ENCODE measurements around the gene USP36.
A peak's percentile ranks its signal among the peaks of the same experiment; 100 is the strongest.
"Not testable (repeated sequence)": the region's sequence is repeated elsewhere in the genome, so short reads cannot be mapped to it uniquely, and the experiment has no call there.

USP36 gene

DNA sequence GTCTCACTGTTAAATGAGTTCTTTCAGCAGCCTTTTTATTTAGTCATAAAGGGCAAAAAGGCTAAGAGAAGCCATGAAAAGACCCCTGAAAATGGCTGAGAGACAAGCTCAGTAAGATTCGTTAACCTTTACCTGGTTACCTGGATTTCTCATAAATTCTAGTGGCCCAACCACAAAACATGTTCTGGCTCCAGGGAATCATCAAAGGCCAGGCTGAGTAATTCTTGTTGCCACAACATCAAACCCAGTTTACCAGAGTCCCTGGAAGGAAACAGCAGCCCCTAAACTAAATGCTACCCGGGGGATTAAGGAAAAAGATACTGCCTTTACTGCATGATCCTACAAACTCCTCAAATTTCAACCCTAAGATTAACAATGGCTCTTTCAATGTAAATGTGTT is 74.4 kb downstream of the USP36 start:
- DNase-seq (ENCODE audit: low read depth): no peak

DNA sequence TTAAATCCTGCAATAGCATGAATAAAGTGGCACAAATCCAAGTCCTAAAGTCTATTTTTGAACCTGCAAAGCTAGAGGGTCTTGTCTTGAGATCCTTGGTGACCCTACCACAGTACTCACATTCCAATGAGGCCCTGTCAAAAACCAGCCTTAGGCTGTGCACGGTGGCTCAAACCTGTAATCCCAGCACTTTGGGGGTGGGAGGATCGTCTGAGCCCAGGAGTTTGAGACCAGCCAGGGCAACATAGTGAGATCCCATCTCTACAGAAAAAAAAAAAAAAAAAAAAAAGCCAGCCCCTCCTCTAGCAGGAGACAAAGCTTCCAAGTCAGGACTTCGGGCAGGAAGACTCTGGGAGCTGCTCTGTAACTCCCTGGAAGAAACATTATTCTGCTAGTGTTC is 74.8 kb downstream of the USP36 start:
- DNase-seq (ENCODE audit: low read depth): no peak

DNA sequence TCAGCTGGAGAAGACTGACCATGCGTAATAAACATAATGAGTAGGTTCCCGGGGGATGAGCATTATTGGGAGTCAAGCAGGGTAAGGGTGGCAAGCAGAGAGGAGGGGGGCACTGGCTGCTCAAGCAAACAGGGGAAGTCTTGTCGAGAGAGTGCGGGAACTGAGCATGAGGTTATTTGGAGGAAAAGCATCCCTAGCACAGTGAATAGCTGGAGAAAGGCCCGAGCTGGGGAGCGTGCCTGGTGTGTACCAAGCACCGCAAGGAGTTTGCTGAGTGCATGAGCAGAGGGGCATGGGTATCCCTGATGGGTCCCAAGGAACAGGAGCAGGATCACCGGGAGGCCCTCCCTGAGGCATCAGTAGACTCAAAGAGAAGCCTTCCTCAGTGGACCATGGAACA is 75.7 kb downstream of the USP36 start:
- no peak for DNase-seq (ENCODE audit: low read depth)

DNA sequence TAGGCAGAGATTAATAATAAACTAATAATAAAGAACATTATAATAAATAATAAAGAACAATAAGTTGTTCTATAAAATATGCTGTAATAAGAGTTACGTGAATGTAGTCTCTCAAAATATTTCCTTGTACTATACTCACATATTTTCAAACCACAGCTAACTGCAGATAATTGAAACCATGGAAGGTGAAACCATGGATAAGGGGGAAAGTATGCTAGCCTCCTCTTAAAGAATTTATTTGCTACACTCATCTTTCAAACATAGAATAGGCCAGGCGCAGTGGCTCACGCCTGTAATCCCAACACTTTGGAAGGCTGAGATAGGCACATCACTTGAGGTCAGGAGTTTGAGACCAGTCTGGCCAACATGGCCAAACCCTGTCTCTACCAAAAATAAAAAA is 77.1 kb downstream of the USP36 start:
- DNase-seq (ENCODE audit: low read depth): no peak

DNA sequence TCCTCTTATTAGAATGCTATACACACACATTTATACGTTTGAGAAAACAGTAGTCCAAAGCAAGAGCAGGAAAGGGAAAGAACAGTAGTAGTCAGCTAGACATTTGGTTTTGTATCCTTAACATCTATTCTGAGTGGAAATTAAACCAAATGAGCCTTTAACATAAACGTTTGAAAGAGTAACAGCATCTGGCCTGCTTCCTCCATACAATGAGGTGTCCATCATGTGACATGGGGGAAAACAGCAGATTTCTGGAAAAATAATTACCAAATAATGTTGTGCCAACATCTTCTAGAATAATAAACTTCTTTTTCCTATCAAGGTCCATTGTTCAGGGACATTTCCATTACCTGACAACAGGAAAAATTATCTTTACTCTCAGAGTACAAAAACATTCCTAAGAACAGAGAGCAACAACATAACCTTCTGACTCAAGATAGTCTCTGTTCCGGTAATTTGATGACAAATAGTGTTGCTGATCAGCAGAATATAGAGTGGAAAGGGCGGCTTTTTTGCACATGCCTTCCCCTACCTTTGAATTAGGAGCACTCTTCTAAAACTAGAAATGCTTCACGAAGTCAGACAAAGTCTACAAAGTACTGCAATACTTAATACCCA is 78.7 kb downstream of the USP36 start:
- DNase-seq (ENCODE audit: low read depth): no peak

DNA sequence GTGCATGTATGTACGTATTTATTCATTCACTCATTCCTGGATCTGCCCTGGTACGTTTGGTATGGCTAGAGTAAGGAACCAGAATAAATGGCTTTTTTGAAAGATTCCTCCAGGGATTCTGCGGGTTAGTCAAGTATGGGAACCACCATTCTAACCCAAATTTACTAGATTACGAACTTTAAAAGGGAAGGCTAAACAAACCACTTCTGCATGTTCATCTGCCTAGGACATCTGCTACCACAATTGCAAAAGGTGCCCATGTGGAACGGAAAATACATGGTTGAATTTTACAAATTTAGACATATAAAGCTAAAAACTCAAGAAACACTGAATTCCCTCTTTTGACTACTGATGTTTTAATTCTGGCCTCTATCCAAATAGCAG is 80.7 kb downstream of the USP36 start:
- DNase-seq (ENCODE audit: low read depth): no peak

DNA sequence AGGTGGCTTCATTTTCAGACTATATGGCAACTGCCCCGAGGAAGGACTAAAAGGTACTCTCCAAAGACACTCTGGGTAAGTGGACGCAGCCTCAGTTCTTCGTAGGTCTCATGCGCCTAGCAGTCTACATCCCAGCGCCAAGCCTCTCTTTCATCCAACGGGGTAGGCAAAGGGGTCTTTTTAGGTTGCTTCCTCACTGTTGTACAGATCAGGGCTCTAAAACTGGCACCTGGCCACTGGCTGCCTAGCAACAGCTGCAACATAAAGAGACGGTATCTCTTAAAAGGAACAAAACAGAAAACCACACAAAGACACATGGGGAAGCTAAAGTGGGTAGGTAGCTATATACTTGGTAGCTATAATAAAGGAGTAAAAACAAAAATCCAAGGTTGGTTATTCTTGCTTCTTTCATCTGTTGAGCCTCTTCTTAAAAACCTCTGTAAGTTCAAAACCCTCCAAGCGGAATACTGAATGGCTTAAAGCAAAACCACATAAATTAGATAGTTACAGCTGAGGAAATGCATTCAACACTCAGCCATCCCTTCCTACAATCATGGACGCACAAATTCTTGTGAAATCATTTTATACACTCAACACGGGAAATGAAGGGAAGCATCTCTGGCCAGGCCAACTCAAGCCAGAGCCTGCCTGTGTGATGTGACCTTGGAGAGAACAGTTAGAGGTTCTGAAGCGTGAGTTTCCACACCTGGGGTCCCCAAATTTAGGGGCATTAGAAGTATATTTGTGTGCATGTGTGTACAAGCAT is 81.2 kb downstream of the USP36 start:
- DNase-seq (ENCODE audit: low read depth): no peak

DNA sequence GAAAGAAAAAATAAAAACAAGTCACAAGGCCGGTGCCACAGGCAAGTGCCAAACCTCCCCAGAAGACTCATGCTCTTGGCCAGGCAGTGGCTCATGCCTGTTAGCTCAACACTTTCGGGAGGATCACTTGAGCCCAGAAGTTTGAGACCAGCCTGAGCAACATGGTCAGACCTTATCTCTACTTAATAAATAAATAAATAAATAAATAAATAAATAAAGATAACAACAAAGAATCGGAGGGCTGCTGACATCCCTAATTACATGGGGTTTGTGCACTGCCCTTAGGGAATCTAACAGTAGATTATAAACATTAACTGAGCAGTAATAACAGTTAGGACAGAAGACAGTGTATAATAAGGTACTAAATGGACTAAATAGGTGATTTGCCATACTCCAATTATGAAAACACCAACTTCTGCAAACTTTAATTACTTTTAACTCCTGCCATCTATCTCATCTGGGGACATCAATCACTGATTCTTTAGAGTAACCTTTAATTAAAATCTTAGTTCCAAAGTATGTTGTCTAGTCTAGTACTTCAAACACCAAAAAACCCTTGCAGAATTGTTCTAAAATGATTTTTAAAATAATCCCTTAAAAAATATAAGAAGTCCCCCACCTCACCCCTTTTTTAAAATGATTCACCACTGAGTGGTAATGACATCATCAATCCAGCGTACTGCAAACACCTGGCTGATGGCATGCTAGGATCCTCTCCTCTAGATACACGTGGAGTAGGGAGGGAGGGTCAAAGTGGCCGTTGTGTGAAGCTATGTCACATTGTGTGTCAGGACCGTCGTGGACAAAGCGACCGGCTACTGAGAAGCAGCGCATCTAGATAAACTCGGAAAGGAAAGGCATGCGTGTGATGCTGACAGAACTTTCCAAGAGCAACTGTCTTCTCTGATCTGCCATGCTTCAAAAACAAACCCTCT is 87.0 kb downstream of the USP36 start:
- no peak for DNase-seq (ENCODE audit: low read depth)

DNA sequence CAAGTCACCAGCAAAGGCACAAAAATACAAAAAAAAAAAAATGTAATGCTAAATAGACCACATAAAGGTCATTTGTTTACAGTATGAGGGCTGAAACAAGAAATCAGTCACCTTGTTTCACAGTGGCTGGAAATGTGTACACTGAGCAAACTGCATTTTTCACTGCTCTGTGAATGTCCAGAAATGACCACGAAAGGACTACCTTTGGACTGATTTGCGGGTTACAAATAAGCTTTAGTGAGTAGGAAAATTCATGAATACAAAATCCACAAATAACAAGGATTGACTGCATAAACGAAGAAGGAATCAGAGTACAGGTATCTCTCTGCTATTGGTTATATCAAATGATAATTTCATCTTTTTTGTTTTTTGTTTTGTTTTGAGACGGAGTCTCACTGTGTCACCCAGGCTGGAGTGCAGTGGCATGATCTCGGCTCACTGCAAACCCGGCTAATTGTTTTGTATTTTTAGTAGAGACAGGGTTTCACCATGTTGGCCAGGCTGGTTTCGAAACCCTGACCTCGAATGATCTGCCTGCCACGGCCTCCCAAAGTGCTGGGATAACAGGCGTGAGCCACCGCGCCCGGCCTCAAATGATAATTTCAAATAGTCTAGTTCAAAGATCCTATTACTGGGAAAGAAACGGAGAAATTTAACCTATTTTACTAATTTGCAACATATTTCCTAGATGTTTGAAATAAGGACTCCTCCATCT is 89.0 kb downstream of the USP36 start:
- no peak for DNase-seq (ENCODE audit: low read depth)

DNA sequence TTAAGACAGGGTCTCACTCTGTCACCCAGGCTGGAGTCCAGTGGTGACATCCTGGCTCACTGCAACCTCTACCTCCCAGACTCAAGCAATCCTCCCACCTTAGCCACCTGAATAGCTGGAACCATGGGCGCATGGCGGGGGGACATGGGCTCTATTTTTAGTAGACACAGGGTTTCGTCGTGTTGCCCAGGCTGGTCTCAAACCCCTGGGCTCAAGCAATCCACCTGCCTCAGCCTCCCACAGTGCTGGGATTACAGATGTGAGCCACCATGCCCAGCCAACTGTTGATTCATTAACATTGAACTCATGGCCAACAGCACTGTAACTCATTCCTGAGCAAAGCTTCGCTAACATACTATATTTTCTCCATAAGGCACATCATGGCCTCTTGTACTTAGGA is 89.6 kb downstream of the USP36 start:
- not testable (repeated sequence) for DNase-seq (ENCODE audit: low read depth)

DNA sequence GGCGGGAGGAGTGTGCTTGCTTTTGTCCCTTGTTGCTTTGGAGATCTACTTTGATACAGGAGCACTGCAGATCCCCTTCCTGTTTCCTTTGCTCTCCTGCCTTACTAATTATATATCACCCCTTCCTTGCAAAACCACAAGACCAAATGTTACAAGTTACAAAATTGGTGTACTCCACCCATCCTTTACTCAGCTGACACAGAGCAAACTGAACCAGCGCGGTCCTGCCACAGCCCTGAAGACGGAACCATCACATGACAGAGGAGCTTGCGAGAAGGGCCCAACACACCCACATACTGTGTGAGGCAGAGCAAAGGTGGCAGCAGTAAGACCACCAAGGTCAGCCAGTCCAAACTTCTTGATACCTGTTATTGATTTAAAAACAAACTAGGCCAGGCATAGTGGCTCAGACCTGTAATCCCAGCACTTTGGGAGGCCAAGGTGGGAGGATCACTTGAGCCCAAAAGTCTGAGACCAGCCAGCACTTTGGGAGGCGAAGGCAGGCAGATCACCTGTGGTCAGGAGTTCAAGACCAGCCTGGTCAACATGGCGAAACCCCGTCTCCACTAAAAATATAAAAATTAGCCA is 91.8 kb downstream of the USP36 start:
- DNase-seq (ENCODE audit: low read depth): peak; percentile 67

DNA sequence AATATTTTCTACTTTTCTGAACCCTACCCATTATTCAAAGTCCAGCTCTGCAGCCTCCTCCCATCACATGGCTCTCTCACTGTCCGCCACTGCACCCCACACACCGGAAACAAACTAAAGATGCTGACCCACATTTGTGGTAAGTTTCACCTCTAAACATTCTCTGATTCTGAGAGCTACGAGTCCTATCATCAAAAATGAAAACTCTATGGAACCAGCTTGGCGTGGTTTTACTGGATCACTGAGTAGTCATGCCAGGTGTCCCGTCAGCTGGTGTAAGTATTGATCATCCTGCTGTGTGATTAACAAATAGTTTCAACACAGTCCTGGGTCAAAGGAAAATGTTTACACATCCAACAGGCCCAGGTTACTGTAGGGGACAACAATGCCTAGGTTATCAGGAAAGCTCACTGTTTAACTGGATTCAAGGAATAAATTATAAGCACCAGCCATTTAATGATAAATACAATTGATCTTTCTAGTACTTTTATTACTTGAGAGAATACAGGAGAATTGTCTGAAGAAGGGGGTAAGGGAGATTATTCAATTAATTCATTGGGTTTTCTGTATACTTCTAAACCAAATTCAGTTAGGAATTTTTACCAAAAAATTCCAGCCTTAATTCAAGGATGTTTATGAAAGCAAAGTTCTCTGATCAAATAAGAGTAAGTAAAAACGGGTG is 92.4 kb downstream of the USP36 start:
- DNase-seq (ENCODE audit: low read depth): no peak

DNA sequence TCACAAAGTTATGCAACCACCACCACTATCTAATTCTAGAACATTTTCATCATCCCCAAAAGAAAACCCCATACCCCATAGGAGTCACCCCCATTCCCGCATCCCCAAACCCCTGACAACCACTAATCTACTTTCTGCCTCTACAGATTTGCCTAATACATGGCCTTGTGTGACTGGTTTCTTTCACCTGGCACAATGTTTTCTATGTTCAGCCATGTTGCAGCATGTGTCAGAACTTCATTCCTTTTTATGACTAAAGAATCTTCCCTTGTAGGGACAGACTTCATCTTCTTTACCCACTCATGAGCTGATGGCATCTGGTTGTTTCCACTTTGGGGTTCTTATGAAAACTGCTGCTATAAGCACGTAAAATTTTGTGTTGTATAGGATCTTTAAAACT is 93.1 kb downstream of the USP36 start:
- DNase-seq (ENCODE audit: low read depth): no peak

DNA sequence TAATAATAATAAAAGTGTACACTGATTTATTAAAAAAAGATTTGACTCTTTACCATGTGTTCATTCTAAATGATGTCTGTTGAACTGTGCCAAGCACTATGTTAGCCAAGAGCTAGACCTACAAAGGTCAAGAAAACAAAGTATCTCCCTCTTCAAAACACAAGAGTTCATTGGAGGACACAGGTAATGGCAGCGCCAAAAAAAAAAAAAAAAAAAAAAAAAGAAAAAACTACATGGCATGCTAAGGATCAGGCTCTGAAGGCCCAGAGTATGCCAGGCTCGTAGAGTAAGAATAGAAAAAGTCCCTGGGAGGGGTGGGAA is 93.7 kb downstream of the USP36 start:
- no peak for DNase-seq (ENCODE audit: low read depth)

DNA sequence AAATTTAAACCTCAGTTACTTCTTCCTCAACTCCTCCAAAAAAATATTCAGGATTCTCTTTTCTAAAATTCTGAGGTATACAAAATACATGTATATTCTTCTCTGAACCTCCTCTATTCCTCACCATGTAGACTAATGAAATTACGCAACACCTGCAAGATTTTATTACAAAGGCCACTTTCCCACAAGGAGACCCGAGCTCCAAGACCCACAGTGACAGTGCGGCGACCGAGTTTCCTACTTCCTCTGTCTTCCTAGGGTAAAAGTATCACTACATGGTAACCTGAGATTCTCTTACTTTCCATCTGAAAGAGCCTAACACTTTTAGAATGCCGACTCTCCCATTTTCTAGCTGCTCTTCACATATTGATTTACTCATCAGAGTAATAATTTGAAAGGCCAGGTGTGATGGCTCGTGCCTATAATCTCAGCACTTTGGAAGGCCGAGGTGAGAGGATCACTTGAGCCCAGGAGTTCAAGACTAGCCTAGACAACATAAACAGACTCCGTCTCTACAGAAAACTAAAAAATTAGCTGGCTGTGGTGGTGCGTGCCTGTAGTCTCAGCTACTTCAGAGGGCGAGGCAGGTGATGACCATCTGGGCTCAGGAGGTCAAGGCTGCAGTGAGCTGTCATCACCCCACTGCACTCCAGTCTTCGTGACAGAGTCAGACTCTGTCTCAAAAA is 94.2 kb downstream of the USP36 start:
- no peak for DNase-seq (ENCODE audit: low read depth)
